SU-DHL-6 (cell line): Measurements from ENCODE around the gene MGAM2.

Source experiments
- H2AFZ ChIP-seq: fragments of 200-600 bp; sonication (generic); 2 replicates; pipeline ENCODE4 v1.6.1; 2014; ENCODE audit warnings: low read depth, mild to moderate bottlenecking, moderate library complexity, mixed read lengths, antibody characterized with exemption, low read length; ENCODE audit not compliant: severe bottlenecking
- H3F3A ChIP-seq: fragments of 200-600 bp; shearing (Covaris generic); 2 replicates; pipeline ENCODE4 v1.6.0; 2016; ENCODE audit warnings: antibody characterized with exemption, mild to moderate bottlenecking; ENCODE audit not compliant: insufficient read depth
- H3K27ac ChIP-seq: fragments of 200-600 bp; sonication (generic); 2 replicates; pipeline ENCODE4 v1.5.1; 2016; ENCODE audit warnings: low read depth, mild to moderate bottlenecking, low read length, moderate library complexity, mixed read lengths
- H3K27me3 ChIP-seq: fragments of 200-600 bp; sonication (generic), shearing (Covaris generic); 2 replicates; pipeline ENCODE4 v1.6.0; 2014; ENCODE audit warnings: mild to moderate bottlenecking, low read length
- H3K36me3 ChIP-seq: fragments of 200-600 bp; sonication (generic); 2 replicates; pipeline ENCODE4 v1.6.1; 2014; ENCODE audit warnings: mild to moderate bottlenecking, low read length, mixed read lengths
- H3K4me2 ChIP-seq: fragments of 300-600, 200-600 bp; shearing (Covaris generic), sonication (generic); 2 replicates; pipeline ENCODE4 v1.6.0; 2014; ENCODE audit warnings: low read length, low read depth, mild to moderate bottlenecking; ENCODE audit not compliant: poor library complexity, severe bottlenecking
- H3K4me3 ChIP-seq: fragments of 200-600 bp; sonication (generic); 2 replicates; pipeline ENCODE4 v1.5.1; 2014; ENCODE audit warnings: antibody characterized with exemption, low read length, mild to moderate bottlenecking, mixed read lengths; ENCODE audit not compliant: insufficient read depth, poor library complexity, severe bottlenecking
- H3K79me2 ChIP-seq: fragments of 200-600 bp; sonication (generic); 2 replicates; pipeline ENCODE4 v1.6.1; 2014; ENCODE audit warnings: mild to moderate bottlenecking, low read length, moderate library complexity; ENCODE audit not compliant: insufficient read depth
- H3K9ac ChIP-seq: fragments of 200-600 bp; sonication (generic); 2 replicates; pipeline ENCODE4 v1.7.0; 2014; ENCODE audit warnings: mild to moderate bottlenecking, low read length
- H3K9me2 ChIP-seq: fragments of 200-600 bp; sonication (generic); replicated peaks from 2 replicates; pipeline ENCODE4 v1.6.1; 2014; ENCODE audit warnings: low read length; ENCODE audit not compliant: insufficient read depth
- H3K9me3 ChIP-seq: fragments of 200-600 bp; sonication (generic); 2 replicates; pipeline ENCODE4 v1.6.1; 2014; ENCODE audit warnings: low read length, mixed read lengths; ENCODE audit not compliant: insufficient read depth
- H4K20me1 ChIP-seq: fragments of 200-600 bp; sonication (generic); 2 replicates; pipeline ENCODE4 v1.6.1; 2014; ENCODE audit warnings: low read depth, mild to moderate bottlenecking, antibody characterized with exemption, low read length, moderate library complexity, mixed read lengths
- EZH2phosphoT487 ChIP-seq: fragments of 200-600 bp; sonication (generic), shearing (Covaris generic); conservative IDR thresholded peaks from 2 replicates; pipeline ENCODE4 v1.6.1; 2018; ENCODE audit warnings: mild to moderate bottlenecking, antibody characterized with exemption, low read length, moderate library complexity, mixed read lengths
- TF ChIP-seq, protein P1 (sequence below): fragments of 200-600 bp; sonication (generic); IDR thresholded peaks from one replicate; pipeline ENCODE4 v1.5.1; 2017; ENCODE audit warnings: antibody characterized with exemption, mild to moderate bottlenecking, low read length, moderate library complexity; ENCODE audit not compliant: insufficient read depth, poor library complexity, severe bottlenecking

The MGAM2 gene

DNA sequence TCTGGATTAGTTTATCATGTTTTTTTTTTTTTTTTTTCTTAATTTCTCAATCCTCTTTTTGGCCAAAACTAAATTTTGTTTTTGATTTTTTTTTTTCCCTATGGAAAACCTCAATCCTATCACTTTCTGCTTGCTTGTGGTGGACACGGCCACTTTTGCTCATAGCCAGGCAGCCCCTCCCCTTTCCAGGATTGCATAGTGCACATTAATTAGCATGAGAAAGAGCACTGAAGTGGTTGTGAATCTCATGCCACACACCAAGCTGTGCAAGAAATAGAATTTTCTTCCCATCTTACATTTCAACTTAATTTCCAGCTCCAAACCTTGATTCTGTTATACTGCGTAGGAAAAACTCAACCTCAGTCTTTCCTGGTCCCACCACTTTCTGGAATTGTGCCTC is 34.6 kb downstream of the MGAM2 start:
- Histone ChIP-seq H3K27me3 (no peaks in the 10 kb centered on the region), H3K4me2 (no peak overlapping the region), H3K79me2 (no peaks in the 10 kb centered on the region), H3F3A (no peaks in the 10 kb centered on the region), H3K9ac (no peak overlapping the region), H3K4me3 (no peak overlapping the region), H4K20me1 (no peaks in the 10 kb centered on the region), H3K9me2 (no peaks in the 10 kb centered on the region), H3K36me3 (no peaks in the 10 kb centered on the region), H2AFZ (no peak overlapping the region), H3K27ac (no peak overlapping the region), H3K9me3 (no peaks in the 10 kb centered on the region)
- TF ChIP-seq EZH2phosphoT487: no peak
- TF ChIP-seq, protein P1, sequence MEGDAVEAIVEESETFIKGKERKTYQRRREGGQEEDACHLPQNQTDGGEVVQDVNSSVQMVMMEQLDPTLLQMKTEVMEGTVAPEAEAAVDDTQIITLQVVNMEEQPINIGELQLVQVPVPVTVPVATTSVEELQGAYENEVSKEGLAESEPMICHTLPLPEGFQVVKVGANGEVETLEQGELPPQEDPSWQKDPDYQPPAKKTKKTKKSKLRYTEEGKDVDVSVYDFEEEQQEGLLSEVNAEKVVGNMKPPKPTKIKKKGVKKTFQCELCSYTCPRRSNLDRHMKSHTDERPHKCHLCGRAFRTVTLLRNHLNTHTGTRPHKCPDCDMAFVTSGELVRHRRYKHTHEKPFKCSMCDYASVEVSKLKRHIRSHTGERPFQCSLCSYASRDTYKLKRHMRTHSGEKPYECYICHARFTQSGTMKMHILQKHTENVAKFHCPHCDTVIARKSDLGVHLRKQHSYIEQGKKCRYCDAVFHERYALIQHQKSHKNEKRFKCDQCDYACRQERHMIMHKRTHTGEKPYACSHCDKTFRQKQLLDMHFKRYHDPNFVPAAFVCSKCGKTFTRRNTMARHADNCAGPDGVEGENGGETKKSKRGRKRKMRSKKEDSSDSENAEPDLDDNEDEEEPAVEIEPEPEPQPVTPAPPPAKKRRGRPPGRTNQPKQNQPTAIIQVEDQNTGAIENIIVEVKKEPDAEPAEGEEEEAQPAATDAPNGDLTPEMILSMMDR: no peak

DNA sequence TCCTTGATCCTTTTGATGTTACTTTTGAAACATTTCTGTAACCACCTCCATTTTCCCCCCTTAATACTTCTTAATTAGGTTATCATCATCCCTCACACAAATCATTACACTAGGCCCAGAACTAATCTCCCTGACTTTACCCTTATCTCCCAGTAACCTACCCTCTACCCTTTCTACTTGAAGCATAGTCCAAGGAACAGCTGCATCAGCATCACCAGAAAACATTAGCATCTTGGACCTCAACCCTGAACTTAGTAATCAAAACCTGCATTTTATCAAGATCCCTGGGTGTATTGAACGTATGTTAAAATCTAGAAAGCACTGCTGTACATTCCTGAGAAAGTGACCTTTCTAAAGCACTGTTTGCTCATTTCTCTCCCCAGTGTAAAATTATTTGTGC is 38.8 kb downstream of the MGAM2 start:
- no peak overlapping the region for H3K9ac ChIP-seq

DNA sequence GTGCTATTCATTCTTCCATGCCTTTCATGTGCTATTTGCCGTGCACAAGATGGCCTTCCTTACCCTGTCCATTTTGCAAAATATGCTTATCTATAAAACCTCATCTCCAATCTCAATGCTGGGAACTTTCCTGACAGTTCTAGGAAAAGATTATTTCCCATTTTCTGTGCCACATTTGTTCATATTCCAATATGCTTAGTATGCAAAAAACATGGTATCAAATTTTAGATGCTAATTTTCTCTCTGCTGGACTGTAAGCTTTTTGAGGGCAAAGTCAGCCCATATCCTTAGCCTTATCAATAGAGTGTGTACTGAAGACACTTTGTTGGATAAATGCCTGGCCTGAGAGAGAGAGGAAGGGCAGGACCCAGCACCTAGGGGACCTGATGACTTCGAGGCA is 39.4 kb downstream of the MGAM2 start:
- TF ChIP-seq, protein P1: no peak
- no peak for TF ChIP-seq EZH2phosphoT487
- H2AFZ ChIP-seq: no peak overlapping the region
- no peaks in the 10 kb centered on the region for H3F3A ChIP-seq
- no peak overlapping the region for H3K4me2 ChIP-seq
- no peaks in the 10 kb centered on the region for H3K9me3 ChIP-seq
- no peaks in the 10 kb centered on the region for H4K20me1 ChIP-seq
- H3K4me3 ChIP-seq: no peak overlapping the region
- no peak overlapping the region for H3K27ac ChIP-seq
- no peak overlapping the region for H3K9ac ChIP-seq
- no peaks in the 10 kb centered on the region for H3K36me3 ChIP-seq
- no peaks in the 10 kb centered on the region for H3K9me2 ChIP-seq
- no peaks in the 10 kb centered on the region for H3K27me3 ChIP-seq
- no peaks in the 10 kb centered on the region for H3K79me2 ChIP-seq

More for the DNA sequence above, 38.8 kb downstream of the MGAM2 start:
- no peak overlapping the region for H3K27ac ChIP-seq
- H3K9me2 ChIP-seq: no peaks in the 10 kb centered on the region
- no peak overlapping the region for H2AFZ ChIP-seq
- H3K79me2 ChIP-seq: no peaks in the 10 kb centered on the region
- no peaks in the 10 kb centered on the region for H3K36me3 ChIP-seq
- H4K20me1 ChIP-seq: no peaks in the 10 kb centered on the region
- no peak for TF ChIP-seq EZH2phosphoT487
- TF ChIP-seq, protein P1: no peak
- no peaks in the 10 kb centered on the region for H3F3A ChIP-seq
- no peaks in the 10 kb centered on the region for H3K27me3 ChIP-seq
- H3K4me3 ChIP-seq: no peak overlapping the region
- H3K4me2 ChIP-seq: no peak overlapping the region
- H3K9me3 ChIP-seq: no peaks in the 10 kb centered on the region

DNA sequence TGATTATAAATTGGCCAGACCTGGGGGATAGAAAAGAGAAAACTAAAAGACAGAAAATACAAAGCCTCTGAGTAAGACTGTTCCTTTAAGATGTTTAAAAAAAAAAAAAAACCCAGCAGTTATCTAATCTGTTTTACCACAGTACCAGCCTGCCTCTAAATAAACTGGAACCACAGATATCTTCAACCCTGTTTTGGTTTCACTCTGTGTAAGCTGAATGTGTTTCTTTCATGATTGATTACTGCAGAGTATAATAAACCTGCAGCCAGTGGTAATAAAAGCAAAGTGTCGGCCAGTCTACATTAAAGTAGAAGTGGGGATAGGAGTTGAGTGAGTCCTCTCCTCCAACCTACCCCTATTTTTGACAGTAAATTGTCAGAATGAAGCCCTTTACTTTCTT is 40.6 kb downstream of the MGAM2 start:
- H3K27ac ChIP-seq: no peak overlapping the region
- no peak overlapping the region for H3K4me3 ChIP-seq
- H2AFZ ChIP-seq: no peak overlapping the region
- no peaks in the 10 kb centered on the region for H4K20me1 ChIP-seq
- no peaks in the 10 kb centered on the region for H3K9me3 ChIP-seq
- H3K9ac ChIP-seq: no peak overlapping the region
- no peaks in the 10 kb centered on the region for H3K79me2 ChIP-seq
- H3K4me2 ChIP-seq: no peak overlapping the region
- TF ChIP-seq EZH2phosphoT487: no peak
- TF ChIP-seq, protein P1: no peak
- H3K27me3 ChIP-seq: no peaks in the 10 kb centered on the region
- no peaks in the 10 kb centered on the region for H3K9me2 ChIP-seq
- no peaks in the 10 kb centered on the region for H3K36me3 ChIP-seq
- H3F3A ChIP-seq: no peaks in the 10 kb centered on the region
